ENCODE data around the gene SMIM14.
"Not testable (repeated sequence)": the region's sequence is repeated elsewhere in the genome, so short reads cannot be mapped to it uniquely, and the experiment has no call there.

SMIM14 gene

DNA sequence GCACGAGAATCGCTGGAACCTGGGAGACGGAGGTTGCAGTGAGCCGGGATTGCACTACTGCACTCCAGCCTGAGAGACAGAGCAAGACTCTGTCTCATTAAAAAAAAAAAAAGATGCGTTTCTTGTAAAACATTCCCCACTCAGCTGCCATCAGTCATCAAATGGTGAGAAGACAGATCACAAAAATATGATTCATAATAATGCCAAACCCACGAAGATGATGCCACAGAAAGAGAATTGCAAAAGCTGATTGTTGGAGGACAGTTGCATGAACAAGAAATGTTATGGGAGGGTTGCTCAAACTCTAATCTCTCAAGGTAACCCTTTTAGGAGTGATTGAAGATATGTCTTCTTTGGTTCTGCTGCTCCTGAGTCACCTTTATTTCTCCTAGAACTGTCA, 21.4 kb upstream of the SMIM14 start:
- Histone ChIP-seq H3K27me3 (ENCODE audit: insufficient read depth, low read length, poor library complexity) (no peaks in the 10 kb centered on the region), H3K4me3 (ENCODE audit: low read length) (no peak overlapping the region), H3K4me1 (ENCODE audit: control insufficient read depth, low read depth, low read length) (no peaks in the 10 kb centered on the region), H3K4ac (ENCODE audit: low read depth, low read length) (no peak overlapping the region), H3K79me1 (ENCODE audit: low read length) (no peaks in the 10 kb centered on the region), H3K18ac (ENCODE audit: low read length) (no peak overlapping the region), H3K9ac (ENCODE audit: low read length) (no peak overlapping the region), H3K56ac (ENCODE audit: low read length) (no peak overlapping the region), H3K4me2 (ENCODE audit: low read length) (no peak overlapping the region), H4K8ac (ENCODE audit: low read depth, low read length) (no peak overlapping the region), H2AK5ac (ENCODE audit: low read length) (no peak overlapping the region), H3K79me2 (ENCODE audit: control insufficient read depth, insufficient read depth, low read length) (no peaks in the 10 kb centered on the region), H3K23ac (ENCODE audit: low read length) (no peak overlapping the region), H2BK5ac (ENCODE audit: low read length) (no peak overlapping the region), H2BK15ac (replicated peaks; ENCODE audit: low read depth) (no peak overlapping the region), H3K27ac (ENCODE audit: low read depth, low read length) (no peak overlapping the region), H4K5ac (ENCODE audit: low read length) (no peak overlapping the region), H2BK120ac (ENCODE audit: low read depth, low read length) (no peak overlapping the region), H3K36me3 (ENCODE audit: control insufficient read depth, insufficient read depth, low read length) (no peaks in the 10 kb centered on the region)
- no peak for DNase-seq
- WGBS (ENCODE audit: extremely low coverage, insufficient coverage, low lambda C conversion rate) = no CpG with 5 or more reads among the region's 6 CpGs

DNA sequence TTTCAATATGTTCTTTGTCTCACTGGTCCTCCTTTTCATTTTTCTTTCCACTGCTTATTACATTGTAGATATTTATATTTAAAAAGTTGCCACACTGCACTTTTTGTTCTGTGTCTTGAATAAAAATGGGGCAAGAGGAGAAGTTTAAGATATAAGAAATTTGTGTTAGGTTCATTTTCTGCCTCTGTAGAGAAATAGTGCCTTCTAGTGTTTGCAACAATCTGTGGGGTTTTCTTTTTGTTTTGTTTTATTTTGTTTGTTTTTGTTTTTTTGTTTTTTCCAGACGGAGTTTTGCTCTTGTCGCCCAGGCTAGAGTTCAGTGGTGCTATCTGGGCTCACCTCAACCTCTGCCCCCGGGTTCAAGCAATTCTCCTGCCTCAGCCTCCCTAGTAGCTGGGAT, 20.1 kb upstream of the SMIM14 start:
- no peaks in the 10 kb centered on the region for H3K79me2 ChIP-seq (ENCODE audit: control insufficient read depth, insufficient read depth, low read length)
- no peaks in the 10 kb centered on the region for H3K4me1 ChIP-seq (ENCODE audit: control insufficient read depth, low read depth, low read length)
- H2BK5ac ChIP-seq (ENCODE audit: low read length) = no peak overlapping the region
- H4K5ac ChIP-seq (ENCODE audit: low read length) = no peak overlapping the region
- H3K4me3 ChIP-seq (ENCODE audit: low read length) = no peak overlapping the region
- no CpG with 5 or more reads among the region's 3 CpGs for whole genome bisulfite sequencing (ENCODE audit: extremely low coverage, insufficient coverage, low lambda C conversion rate)
- H3K4ac ChIP-seq (ENCODE audit: low read depth, low read length) = no peak overlapping the region
- no peak overlapping the region for H2BK120ac ChIP-seq (ENCODE audit: low read depth, low read length)
- H4K8ac ChIP-seq (ENCODE audit: low read depth, low read length) = no peak overlapping the region
- no peaks in the 10 kb centered on the region for H3K36me3 ChIP-seq (ENCODE audit: control insufficient read depth, insufficient read depth, low read length)
- H3K9ac ChIP-seq (ENCODE audit: low read length) = no peak overlapping the region
- no peak overlapping the region for H3K4me2 ChIP-seq (ENCODE audit: low read length)
- no peak overlapping the region for H3K27ac ChIP-seq (ENCODE audit: low read depth, low read length)
- H3K18ac ChIP-seq (ENCODE audit: low read length) = no peak overlapping the region
- no peaks in the 10 kb centered on the region for H3K27me3 ChIP-seq (ENCODE audit: insufficient read depth, low read length, poor library complexity)
- no peak overlapping the region for H3K23ac ChIP-seq (ENCODE audit: low read length)
- no peaks in the 10 kb centered on the region for H3K79me1 ChIP-seq (ENCODE audit: low read length)
- DNase-seq = no peak
- H2BK15ac ChIP-seq (replicated peaks; ENCODE audit: low read depth) = no peak overlapping the region
- H2AK5ac ChIP-seq (ENCODE audit: low read length) = no peak overlapping the region
- H3K56ac ChIP-seq (ENCODE audit: low read length) = no peak overlapping the region

DNA sequence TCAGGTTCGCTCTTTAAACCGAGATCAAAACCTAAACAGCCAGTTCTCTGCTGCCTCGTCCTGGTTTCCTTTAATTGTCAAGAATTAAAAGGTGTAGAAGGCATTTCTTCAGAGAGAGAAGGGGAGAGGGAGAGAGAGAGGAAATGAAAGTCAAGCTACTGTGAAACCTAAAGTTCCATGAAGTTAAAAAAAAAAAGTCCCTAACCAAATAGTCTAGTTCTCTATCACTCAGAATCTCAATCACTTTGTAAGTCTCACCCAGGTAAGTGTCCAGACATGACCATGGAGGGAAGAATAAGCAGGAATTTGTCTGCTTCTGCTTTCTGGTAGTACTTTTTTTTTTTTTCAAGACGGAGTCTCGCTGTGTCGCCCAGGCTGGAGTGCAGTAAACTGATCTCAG, 18.8 kb upstream of the SMIM14 start:
- H3K79me2 ChIP-seq (ENCODE audit: control insufficient read depth, insufficient read depth, low read length) = no peaks in the 10 kb centered on the region
- H3K23ac ChIP-seq (ENCODE audit: low read length) = no peak overlapping the region
- H3K4ac ChIP-seq (ENCODE audit: low read depth, low read length) = no peak overlapping the region
- no peak overlapping the region for H3K56ac ChIP-seq (ENCODE audit: low read length)
- no peak overlapping the region for H2AK5ac ChIP-seq (ENCODE audit: low read length)
- no peak overlapping the region for H2BK120ac ChIP-seq (ENCODE audit: low read depth, low read length)
- no peak overlapping the region for H4K8ac ChIP-seq (ENCODE audit: low read depth, low read length)
- no peak overlapping the region for H2BK15ac ChIP-seq (replicated peaks; ENCODE audit: low read depth)
- no peaks in the 10 kb centered on the region for H3K27me3 ChIP-seq (ENCODE audit: insufficient read depth, low read length, poor library complexity)
- no peak overlapping the region for H3K9ac ChIP-seq (ENCODE audit: low read length)
- no peak for DNase-seq
- H3K4me1 ChIP-seq (ENCODE audit: control insufficient read depth, low read depth, low read length) = no peaks in the 10 kb centered on the region
- H3K4me2 ChIP-seq (ENCODE audit: low read length) = no peak overlapping the region
- H3K27ac ChIP-seq (ENCODE audit: low read depth, low read length) = no peak overlapping the region
- no peaks in the 10 kb centered on the region for H3K79me1 ChIP-seq (ENCODE audit: low read length)
- no peak overlapping the region for H3K18ac ChIP-seq (ENCODE audit: low read length)
- H3K4me3 ChIP-seq (ENCODE audit: low read length) = no peak overlapping the region
- H2BK5ac ChIP-seq (ENCODE audit: low read length) = no peak overlapping the region
- WGBS (ENCODE audit: extremely low coverage, insufficient coverage, low lambda C conversion rate) = no CpG with 5 or more reads among the region's 6 CpGs
- H3K36me3 ChIP-seq (ENCODE audit: control insufficient read depth, insufficient read depth, low read length) = no peaks in the 10 kb centered on the region
- H4K5ac ChIP-seq (ENCODE audit: low read length) = no peak overlapping the region

DNA sequence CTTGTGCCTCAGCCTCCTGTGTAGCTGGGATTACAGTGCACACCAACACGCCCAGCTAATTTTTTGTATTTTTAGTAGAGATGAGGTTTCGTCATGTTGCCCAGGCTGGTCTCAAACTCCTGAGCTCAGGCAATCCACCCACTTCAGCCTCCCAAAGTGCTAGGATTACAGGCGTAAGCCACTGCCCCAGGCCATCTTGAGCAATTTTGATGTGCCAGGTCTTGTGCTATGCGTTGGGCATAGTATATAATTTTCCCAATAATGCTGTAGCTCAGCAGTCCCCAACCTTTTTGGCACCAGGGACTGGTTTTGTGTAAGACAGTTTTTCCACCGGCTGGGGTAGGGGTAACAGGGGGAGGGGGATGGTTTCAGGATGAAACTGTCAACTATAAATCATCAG, 18.0 kb upstream of the SMIM14 start:
- DNase-seq = not testable (repeated sequence)
- WGBS (ENCODE audit: extremely low coverage, insufficient coverage, low lambda C conversion rate) = no CpG with 5 or more reads among the region's 5 CpGs

DNA sequence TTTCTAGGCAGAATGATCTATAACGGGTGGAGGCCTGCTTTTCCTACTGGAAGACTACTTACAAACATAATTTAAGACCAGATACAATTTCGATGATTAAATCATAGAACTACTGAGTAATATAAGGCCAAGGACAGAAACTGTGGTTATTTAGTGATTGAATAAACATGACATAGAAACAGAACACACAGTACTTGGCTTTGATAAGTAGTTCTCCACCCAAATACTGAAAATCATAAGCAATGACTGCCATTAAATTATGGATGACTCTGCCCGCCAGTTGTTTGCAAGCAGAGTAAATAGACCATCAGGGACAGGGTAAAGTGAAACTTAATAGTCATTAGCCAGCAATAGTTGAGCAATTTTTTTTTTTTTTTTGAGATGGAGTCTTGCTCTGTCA, 17.2 kb upstream of the SMIM14 start:
- Histone ChIP-seq H3K9ac (ENCODE audit: low read length) (no peak overlapping the region), H3K4me1 (ENCODE audit: control insufficient read depth, low read depth, low read length) (no peaks in the 10 kb centered on the region), H3K4me2 (ENCODE audit: low read length) (no peak overlapping the region), H3K27ac (ENCODE audit: low read depth, low read length) (no peak overlapping the region), H3K56ac (ENCODE audit: low read length) (no peak overlapping the region), H3K4ac (ENCODE audit: low read depth, low read length) (no peak overlapping the region), H2AK5ac (ENCODE audit: low read length) (no peak overlapping the region), H3K4me3 (ENCODE audit: low read length) (no peak overlapping the region), H3K79me1 (ENCODE audit: low read length) (no peaks in the 10 kb centered on the region), H3K27me3 (ENCODE audit: insufficient read depth, low read length, poor library complexity) (no peaks in the 10 kb centered on the region), H3K18ac (ENCODE audit: low read length) (no peak overlapping the region), H2BK120ac (ENCODE audit: low read depth, low read length) (no peak overlapping the region), H3K23ac (ENCODE audit: low read length) (no peak overlapping the region), H3K79me2 (ENCODE audit: control insufficient read depth, insufficient read depth, low read length) (no peaks in the 10 kb centered on the region), H4K5ac (ENCODE audit: low read length) (no peak overlapping the region), H3K36me3 (ENCODE audit: control insufficient read depth, insufficient read depth, low read length) (no peaks in the 10 kb centered on the region), H2BK5ac (ENCODE audit: low read length) (no peak overlapping the region), H2BK15ac (replicated peaks; ENCODE audit: low read depth) (no peak overlapping the region), H4K8ac (ENCODE audit: low read depth, low read length) (no peak overlapping the region)
- no CpG with 5 or more reads among the region's 3 CpGs for WGBS (ENCODE audit: extremely low coverage, insufficient coverage, low lambda C conversion rate)
- DNase-seq = no peak

More for the DNA sequence above, 18.0 kb upstream of the SMIM14 start:
- not testable (repeated sequence) for H2BK15ac ChIP-seq (replicated peaks; ENCODE audit: low read depth); H3K4me1 ChIP-seq (ENCODE audit: control insufficient read depth, low read depth, low read length); H2BK5ac ChIP-seq (ENCODE audit: low read length); H3K4ac ChIP-seq (ENCODE audit: low read depth, low read length); H3K4me2 ChIP-seq (ENCODE audit: low read length); H3K36me3 ChIP-seq (ENCODE audit: control insufficient read depth, insufficient read depth, low read length); H3K27me3 ChIP-seq (ENCODE audit: insufficient read depth, low read length, poor library complexity); H3K9ac ChIP-seq (ENCODE audit: low read length); H3K79me1 ChIP-seq (ENCODE audit: low read length); H3K23ac ChIP-seq (ENCODE audit: low read length); H3K56ac ChIP-seq (ENCODE audit: low read length); H3K27ac ChIP-seq (ENCODE audit: low read depth, low read length); H3K18ac ChIP-seq (ENCODE audit: low read length); H2BK120ac ChIP-seq (ENCODE audit: low read depth, low read length); H4K5ac ChIP-seq (ENCODE audit: low read length); H4K8ac ChIP-seq (ENCODE audit: low read depth, low read length); H3K4me3 ChIP-seq (ENCODE audit: low read length); H2AK5ac ChIP-seq (ENCODE audit: low read length); H3K79me2 ChIP-seq (ENCODE audit: control insufficient read depth, insufficient read depth, low read length)

DNA sequence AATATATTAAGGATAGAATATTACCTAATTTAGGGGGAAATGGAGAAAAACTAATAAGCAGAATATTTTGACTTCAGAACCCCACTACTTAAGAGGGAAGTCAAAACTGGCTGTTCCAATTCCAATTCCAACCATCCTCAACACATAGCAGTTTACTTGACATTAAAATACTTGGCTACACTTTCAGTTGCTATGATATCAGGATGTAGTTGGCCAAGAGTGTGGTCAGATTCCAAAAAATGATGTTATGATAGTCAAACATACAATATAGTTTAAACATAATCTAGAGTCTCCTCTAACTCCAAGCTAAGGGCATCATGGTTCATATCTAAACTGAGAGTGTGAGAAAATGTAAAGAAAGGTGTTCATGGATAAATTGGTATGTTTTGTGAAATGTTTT, 16.5 kb upstream of the SMIM14 start:
- H3K56ac ChIP-seq (ENCODE audit: low read length) = no peak overlapping the region
- H3K27ac ChIP-seq (ENCODE audit: low read depth, low read length) = no peak overlapping the region
- H3K18ac ChIP-seq (ENCODE audit: low read length) = no peak overlapping the region
- no peaks in the 10 kb centered on the region for H3K36me3 ChIP-seq (ENCODE audit: control insufficient read depth, insufficient read depth, low read length)
- no peak overlapping the region for H4K8ac ChIP-seq (ENCODE audit: low read depth, low read length)
- H3K9ac ChIP-seq (ENCODE audit: low read length) = no peak overlapping the region
- no peak overlapping the region for H3K4me3 ChIP-seq (ENCODE audit: low read length)
- H2AK5ac ChIP-seq (ENCODE audit: low read length) = no peak overlapping the region
- no peak overlapping the region for H3K23ac ChIP-seq (ENCODE audit: low read length)
- no peak overlapping the region for H2BK5ac ChIP-seq (ENCODE audit: low read length)
- no peaks in the 10 kb centered on the region for H3K79me1 ChIP-seq (ENCODE audit: low read length)
- H3K79me2 ChIP-seq (ENCODE audit: control insufficient read depth, insufficient read depth, low read length) = no peaks in the 10 kb centered on the region
- DNase-seq = no peak
- no peak overlapping the region for H3K4ac ChIP-seq (ENCODE audit: low read depth, low read length)
- H3K4me2 ChIP-seq (ENCODE audit: low read length) = no peak overlapping the region
- H2BK15ac ChIP-seq (replicated peaks; ENCODE audit: low read depth) = no peak overlapping the region
- no peaks in the 10 kb centered on the region for H3K27me3 ChIP-seq (ENCODE audit: insufficient read depth, low read length, poor library complexity)
- no peaks in the 10 kb centered on the region for H3K4me1 ChIP-seq (ENCODE audit: control insufficient read depth, low read depth, low read length)
- no peak overlapping the region for H4K5ac ChIP-seq (ENCODE audit: low read length)
- no peak overlapping the region for H2BK120ac ChIP-seq (ENCODE audit: low read depth, low read length)
